BJ (cell line): ENCODE results near the gene FOXK2. TPM values are rescaled to one million over a fixed set of nuclear protein-coding genes. Genes with fewer than 3 reads are reported as not detected.

ENCODE experiments used
- CTCF ChIA-PET: fragments of 350-600 bp; formaldehyde crosslinking; extraction: SDS; loops from one replicate; lab custom pipeline; 2021; ENCODE audit warnings: antibody characterized with exemption, inconsistent platforms; lab: Yijun Ruan, JAX
- POLR2A ChIA-PET: fragments of 300-600 bp; sonication (Branson Sonifier 250); formaldehyde crosslinking; extraction: SDS; loops from one replicate; lab custom pipeline; 2021; ENCODE audit warnings: antibody characterized with exemption; lab: Charles Lee
- DNase-seq: peaks from one replicate; pipeline ENCODE4 v3.0.0-alpha.2; 2011; ENCODE audit warnings: low read depth
- H3K27me3 ChIP-seq: 2 replicates; pipeline ENCODE4 v1.6.0; 2011; ENCODE audit warnings: low read length; ENCODE audit not compliant: control insufficient read depth, insufficient read depth
- H3K36me3 ChIP-seq: 2 replicates; pipeline ENCODE4 v1.5.1; 2011; ENCODE audit warnings: low read length; ENCODE audit not compliant: control insufficient read depth, insufficient read depth
- H3K4me3 ChIP-seq: 2 replicates; pipeline ENCODE4 v1.5.1; 2011; ENCODE audit warnings: low read depth, mild to moderate bottlenecking, control low read depth, low read length
- polyA plus RNA-seq: library from polyadenylated mRNA; depleted of rRNA; stranded (reverse); fragments of >200 nt; gene quantifications from 2 replicates; pipeline ENCODE4 v1.2.3, GENCODE V29; 2011
- TF ChIP-seq, protein P1 (sequence below): IDR thresholded peaks from 2 replicates; pipeline ENCODE4 v1.5.1; 2011; ENCODE audit warnings: low read depth, mild to moderate bottlenecking, control low read depth, inconsistent platforms, low read length, moderate library complexity; ENCODE audit not compliant: insufficient read depth

The FOXK2 gene
- polyA plus RNA-seq, 1 experiment: 19.2 TPM

DNA sequence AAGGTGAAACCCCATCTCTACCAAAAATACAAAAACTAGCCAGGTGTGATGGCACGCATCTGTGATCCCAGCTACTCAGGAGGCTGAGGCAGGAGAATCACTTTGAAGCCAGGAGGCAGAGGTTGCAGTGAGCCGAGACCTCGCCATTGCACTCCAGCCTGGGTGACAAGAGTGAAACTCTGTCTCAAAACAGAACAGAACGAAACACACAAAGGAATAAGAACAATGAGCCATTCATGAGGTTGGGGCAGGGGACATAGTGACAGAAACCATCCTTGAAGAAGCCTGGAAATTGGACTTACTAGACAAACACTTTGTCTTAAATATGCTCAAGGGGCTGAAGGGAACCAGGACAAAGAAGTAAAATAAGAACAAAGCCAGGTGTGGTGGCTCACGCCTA lies 89.3 kb downstream of the FOXK2 start:
- ChIA-PET CTCF (interaction anchor here (1.0 kb wide), 1 partner anchor 13 kb away, joined by 3 read pairs; no protein-coding TSS in a partner anchor), POLR2A (no interaction called here)
- DNase-seq: no peak
- Histone ChIP-seq H3K36me3 (peaks cover 11% of the 10 kb centered on the region), H3K4me3 (no peak overlapping the region), H3K27me3 (no peaks in the 10 kb centered on the region)
- TF ChIP-seq, protein P1, sequence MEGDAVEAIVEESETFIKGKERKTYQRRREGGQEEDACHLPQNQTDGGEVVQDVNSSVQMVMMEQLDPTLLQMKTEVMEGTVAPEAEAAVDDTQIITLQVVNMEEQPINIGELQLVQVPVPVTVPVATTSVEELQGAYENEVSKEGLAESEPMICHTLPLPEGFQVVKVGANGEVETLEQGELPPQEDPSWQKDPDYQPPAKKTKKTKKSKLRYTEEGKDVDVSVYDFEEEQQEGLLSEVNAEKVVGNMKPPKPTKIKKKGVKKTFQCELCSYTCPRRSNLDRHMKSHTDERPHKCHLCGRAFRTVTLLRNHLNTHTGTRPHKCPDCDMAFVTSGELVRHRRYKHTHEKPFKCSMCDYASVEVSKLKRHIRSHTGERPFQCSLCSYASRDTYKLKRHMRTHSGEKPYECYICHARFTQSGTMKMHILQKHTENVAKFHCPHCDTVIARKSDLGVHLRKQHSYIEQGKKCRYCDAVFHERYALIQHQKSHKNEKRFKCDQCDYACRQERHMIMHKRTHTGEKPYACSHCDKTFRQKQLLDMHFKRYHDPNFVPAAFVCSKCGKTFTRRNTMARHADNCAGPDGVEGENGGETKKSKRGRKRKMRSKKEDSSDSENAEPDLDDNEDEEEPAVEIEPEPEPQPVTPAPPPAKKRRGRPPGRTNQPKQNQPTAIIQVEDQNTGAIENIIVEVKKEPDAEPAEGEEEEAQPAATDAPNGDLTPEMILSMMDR: no peak

DNA sequence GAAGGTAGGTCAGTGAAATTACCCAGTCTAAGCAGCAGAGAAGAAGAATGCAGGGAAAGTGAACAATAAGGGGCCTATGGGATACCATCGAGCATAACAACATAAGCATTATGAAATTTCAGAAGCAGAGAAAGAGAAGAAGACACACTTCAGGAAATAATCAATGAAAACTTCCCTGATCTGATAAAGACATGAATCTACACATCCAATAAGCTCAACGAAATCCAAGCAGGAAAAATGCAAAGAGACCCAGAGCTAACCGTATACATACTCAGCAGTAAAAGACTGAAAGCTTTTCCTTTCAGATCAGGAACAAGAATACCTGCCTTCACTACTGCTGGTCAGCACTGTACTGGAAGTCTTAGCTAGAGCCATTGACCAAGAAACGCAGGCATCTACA lies 90.1 kb downstream of the FOXK2 start:
- DNase-seq: no peak
- TF ChIP-seq, protein P1: no peak
- POLR2A ChIA-PET: no interaction called here
- CTCF ChIA-PET: no interaction called here
- no peaks in the 10 kb centered on the region for H3K27me3 ChIP-seq
- no peak overlapping the region for H3K4me3 ChIP-seq
- H3K36me3 ChIP-seq: peaks cover 8% of the 10 kb centered on the region

DNA sequence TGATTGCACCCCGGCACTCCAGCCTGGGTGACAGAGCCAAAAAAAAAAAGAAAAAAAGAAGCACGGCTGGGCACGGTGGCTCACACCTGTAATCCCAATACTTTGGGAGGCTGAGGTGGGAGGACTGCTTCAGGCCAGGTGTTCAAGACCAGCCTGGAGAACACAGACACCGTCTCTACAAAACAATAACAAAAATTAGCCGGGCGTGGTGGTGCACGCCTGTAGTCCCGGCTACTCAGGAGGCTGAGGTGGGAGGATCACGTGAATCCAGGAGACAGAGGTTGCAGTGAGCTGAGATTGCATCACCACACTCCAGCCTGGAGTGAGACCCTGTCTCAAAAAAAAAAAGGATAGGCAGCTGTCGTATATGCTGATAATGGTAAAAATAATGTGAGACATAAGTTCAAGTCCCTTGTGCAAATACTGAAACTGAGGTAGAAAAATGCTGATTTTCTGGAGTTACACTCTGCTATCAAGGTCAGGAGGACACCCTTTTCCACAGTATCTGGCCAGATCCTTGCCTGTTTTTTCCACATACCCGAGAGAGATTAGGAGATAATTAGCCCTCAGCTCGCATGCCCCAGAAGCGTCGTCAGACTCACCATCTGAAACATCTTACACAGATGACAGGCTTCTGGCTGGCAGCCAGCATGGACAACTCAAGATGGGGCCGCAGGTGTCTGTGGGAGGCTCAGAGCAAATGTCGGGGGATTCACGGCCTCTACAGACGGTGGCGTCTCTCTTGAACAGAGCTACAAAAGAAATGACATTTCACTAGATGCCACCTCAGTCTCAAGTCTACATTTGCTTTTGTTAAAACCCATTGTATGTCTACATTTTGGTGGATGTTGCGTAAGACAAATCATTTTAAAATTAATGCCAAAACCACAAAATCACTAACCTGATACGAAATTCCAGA lies 91.9 kb downstream of the FOXK2 start:
- H3K27me3 ChIP-seq: no peaks in the 10 kb centered on the region
- H3K4me3 ChIP-seq: no peak overlapping the region
- no peak for DNase-seq
- POLR2A ChIA-PET: no interaction called here
- CTCF ChIA-PET: interaction anchor here (0.7 kb wide), 1 partner anchor 20 kb away, joined by 3 read pairs; no protein-coding TSS in a partner anchor
- TF ChIP-seq, protein P1: no peak
- peaks cover 12% of the 10 kb centered on the region for H3K36me3 ChIP-seq

DNA sequence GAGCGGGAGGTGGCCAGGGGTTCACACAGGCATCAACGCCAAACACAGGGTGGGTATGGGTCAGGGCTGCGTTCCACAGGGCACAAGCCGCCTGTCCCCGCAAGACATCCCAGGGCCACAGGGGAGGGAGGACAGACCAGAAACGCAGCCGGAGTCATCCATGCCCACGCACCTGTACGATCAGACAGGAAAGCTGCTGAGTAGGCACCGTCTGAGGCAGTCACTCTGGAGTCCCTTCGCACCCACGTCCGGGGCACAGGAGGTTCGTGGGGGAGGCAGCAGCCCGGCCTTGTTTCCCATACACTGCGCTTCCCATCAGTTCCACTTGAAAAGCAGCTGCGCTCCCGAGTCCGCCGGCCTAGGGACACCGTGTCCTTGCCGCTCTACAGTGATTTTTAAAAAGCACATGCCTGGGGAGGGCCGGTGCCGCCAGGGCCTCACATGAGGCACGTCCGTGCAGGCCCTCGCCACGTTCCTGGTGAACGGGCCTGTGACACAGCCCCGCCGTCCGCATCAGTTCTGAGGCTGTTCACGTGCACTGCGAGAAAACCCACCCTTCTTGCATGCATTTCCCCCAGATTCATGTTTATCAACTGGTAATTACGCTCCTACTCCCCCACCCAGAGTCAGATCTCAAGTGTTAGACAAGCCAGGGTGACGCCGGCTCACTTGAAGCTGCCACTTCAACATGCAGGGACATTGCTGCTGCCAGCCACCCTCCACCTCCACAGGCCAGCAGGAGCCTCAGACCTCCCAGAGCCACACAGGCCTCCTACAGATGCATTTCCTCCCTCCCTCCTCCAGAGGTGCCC lies 94.0 kb downstream of the FOXK2 start:
- DNase-seq: no peak
- no peak overlapping the region for H3K4me3 ChIP-seq
- H3K36me3 ChIP-seq: peaks cover 20% of the 10 kb centered on the region
- H3K27me3 ChIP-seq: no peaks in the 10 kb centered on the region
- CTCF ChIA-PET: no interaction called here
- TF ChIP-seq, protein P1: no peak
- POLR2A ChIA-PET: no interaction called here

DNA sequence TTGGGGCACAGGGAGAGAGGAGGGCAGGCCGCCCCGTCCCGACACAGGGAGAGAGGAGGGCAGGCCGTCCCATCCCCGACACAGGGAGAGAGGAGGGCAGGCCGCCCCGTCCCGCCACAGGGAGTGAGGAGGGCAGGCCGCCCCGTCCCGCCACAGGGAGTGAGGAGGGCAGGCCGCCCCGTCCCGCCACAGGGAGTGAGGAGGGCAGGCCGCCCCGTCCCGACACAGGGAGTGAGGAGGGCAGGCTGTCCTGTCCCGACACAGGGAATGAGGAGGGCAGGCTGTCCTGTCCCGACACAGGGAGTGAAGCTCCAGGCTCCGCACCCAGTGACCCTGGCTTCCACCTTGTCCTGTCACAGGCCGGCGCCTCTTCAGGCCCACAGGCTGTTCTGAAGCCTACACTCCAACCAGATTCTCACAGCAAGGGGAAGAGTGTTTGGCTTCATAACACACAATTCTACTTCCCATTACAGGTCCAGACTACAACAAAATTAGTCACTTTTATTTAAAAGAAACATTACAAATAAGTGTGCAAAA lies 94.6 kb downstream of the FOXK2 start:
- Histone ChIP-seq H3K4me3 (no peak overlapping the region), H3K36me3 (peaks cover 24% of the 10 kb centered on the region), H3K27me3 (no peaks in the 10 kb centered on the region)
- ChIA-PET CTCF (no interaction called here), POLR2A (no interaction called here)
- no peak for DNase-seq
- TF ChIP-seq, protein P1: no peak
